ENCODE results near the gene NELL1. TPM values are rescaled to one million over a fixed set of nuclear protein-coding genes. Genes with fewer than 3 reads are reported as not detected.

The NELL1 gene
- total and polyA plus RNA-seq, 12 donors: 0.11 to 0.39 (median 0.24) TPM; not detected in 9

DNA sequence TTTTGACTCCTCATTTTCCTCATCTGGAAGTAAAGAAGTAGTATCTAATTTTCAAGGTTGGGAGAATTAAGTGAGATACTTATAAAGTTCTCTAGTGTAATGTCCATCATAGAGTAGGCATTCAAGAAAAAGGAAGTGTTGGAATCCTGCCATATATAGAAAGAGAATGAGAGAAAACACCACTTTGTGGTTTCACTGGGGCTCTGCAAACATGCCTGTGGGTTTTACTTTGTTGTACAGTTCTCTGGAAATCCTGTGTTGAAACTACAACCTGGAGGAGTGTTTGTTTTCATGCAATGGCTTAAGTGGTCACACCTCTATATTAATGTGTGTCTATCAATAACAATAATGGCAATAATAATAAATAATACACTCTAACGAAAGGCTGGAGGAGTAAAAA is 741.7 kb downstream of the NELL1 start:
- Histone ChIP-seq H3K36me3 (replicated peaks in 1 of 2) (no peaks in the 10 kb centered on the region), H3K4me1 (replicated peaks in 1 of 2) (no peaks in the 10 kb centered on the region), H3K4me3 (no peak overlapping the region), H3K27ac (no peak overlapping the region), H3K27me3 (no peaks in the 10 kb centered on the region), H3K9me3 (replicated peaks in 1 of 3) (no peaks in the 10 kb centered on the region)
- intact Hi-C loops (cut with DNase I): no loop called here
- WGBS, 4 donors: 0 to 54% (median 0%) methylated on average over 1 of the region's 1 CpG
- no peak for TF ChIP-seq POLR2A (IDR thresholded peaks at IDR 0.05)
- TF ChIP-seq, protein P1, sequence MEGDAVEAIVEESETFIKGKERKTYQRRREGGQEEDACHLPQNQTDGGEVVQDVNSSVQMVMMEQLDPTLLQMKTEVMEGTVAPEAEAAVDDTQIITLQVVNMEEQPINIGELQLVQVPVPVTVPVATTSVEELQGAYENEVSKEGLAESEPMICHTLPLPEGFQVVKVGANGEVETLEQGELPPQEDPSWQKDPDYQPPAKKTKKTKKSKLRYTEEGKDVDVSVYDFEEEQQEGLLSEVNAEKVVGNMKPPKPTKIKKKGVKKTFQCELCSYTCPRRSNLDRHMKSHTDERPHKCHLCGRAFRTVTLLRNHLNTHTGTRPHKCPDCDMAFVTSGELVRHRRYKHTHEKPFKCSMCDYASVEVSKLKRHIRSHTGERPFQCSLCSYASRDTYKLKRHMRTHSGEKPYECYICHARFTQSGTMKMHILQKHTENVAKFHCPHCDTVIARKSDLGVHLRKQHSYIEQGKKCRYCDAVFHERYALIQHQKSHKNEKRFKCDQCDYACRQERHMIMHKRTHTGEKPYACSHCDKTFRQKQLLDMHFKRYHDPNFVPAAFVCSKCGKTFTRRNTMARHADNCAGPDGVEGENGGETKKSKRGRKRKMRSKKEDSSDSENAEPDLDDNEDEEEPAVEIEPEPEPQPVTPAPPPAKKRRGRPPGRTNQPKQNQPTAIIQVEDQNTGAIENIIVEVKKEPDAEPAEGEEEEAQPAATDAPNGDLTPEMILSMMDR (IDR thresholded peaks at IDR 0.05): no peak
- DNase-seq: no peak

DNA sequence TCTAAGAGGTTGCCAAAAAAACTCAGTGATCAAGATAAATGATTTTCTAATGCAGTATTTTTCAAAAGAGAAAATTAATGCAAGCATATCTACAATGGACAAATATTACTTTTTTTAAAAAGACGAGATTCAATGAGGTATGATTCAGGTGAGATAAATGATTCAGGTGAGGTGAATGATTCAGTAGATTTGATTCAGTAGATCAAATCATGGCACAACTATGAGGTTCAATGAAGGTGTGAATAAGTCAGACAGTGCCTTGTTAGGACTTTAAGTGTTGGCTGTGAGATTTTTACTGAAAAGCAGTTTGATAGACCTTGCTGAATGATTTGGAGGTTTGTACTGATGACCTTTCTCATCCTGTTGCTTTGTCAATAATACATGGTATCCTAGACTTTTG is 742.2 kb downstream of the NELL1 start:
- WGBS, 4 donors: 44 to 71% (median 58%) methylated on average over 1 of the region's 1 CpG
- Histone ChIP-seq H3K36me3 (replicated peaks in 1 of 2) (no peaks in the 10 kb centered on the region), H3K27ac (no peak overlapping the region), H3K4me3 (no peak overlapping the region), H3K4me1 (replicated peaks in 1 of 2) (no peaks in the 10 kb centered on the region), H3K27me3 (no peaks in the 10 kb centered on the region), H3K9me3 (replicated peaks in 1 of 3) (no peaks in the 10 kb centered on the region)
- no peak for TF ChIP-seq POLR2A (IDR thresholded peaks at IDR 0.05)
- TF ChIP-seq, protein P1 (IDR thresholded peaks at IDR 0.05): no peak
- intact Hi-C loops (cut with DNase I): no loop called here
- DNase-seq: no peak

DNA sequence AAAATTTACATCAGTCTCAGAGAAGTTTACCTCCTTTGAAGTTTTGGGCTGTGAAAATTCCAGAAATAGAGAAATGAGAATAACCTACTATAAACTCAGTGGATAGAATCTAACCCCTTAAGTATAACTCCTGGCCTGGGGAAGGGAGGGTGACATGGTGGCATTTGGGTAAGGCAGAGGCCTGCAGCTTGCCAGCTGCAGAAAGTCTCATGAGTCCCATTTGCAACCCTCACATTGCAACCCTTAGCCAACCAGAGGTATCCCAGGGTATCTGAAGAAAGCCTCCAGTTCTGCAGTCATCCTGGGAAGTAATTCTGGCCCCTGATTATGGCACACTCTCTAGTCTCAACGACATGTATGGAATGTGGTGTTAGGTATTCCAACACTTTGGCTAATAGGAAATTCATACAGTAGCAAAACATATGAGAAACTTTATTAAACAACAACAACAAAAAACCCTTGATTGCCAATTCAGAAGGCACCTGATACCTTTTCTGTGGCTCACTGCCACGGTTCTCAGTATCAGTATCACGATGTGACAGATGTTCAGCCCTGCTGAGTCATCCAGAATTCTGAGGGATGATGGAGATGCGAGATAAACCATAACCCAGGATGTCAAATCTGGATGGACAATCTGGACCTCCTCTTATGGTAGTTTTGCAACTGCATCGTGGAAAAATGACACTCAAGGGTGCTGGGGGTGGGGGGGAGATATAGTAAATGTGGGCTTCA is 743.4 kb downstream of the NELL1 start:
- no peak for DNase-seq
- Histone ChIP-seq H3K9me3 (replicated peaks in 1 of 3) (no peaks in the 10 kb centered on the region), H3K4me3 (no peak overlapping the region), H3K27ac (no peak overlapping the region), H3K4me1 (replicated peaks in 1 of 2) (no peaks in the 10 kb centered on the region), H3K36me3 (replicated peaks in 1 of 2) (no peaks in the 10 kb centered on the region), H3K27me3 (no peaks in the 10 kb centered on the region)
- WGBS, 4 donors: 44 to 64% (median 52%) methylated on average over 5 of the region's 5 CpGs
- intact Hi-C loops (cut with DNase I): no loop called here
- TF ChIP-seq POLR2A (IDR thresholded peaks at IDR 0.05): no peak
- TF ChIP-seq, protein P1 (IDR thresholded peaks at IDR 0.05): no peak

DNA sequence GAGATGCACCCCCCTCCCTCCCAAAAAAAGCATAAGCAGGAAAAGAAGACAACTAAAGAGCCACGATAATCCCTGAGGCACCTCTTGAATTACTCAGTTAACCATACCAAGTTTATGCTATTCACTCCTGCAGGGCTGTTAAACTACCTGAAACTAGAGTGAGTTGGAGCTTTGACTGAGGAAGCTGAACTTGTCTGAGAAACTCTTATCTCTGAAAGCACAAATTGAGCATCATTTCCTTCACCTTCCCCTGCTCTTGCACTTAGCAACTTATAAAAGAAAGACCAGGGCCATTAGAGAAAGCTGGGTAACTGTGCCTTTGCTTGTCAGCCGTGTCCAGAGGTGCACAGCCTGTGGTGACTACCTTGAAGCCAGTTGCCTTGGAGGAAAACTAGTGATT is 745.6 kb downstream of the NELL1 start:
- Histone ChIP-seq H3K9me3 (replicated peaks in 1 of 3) (no peaks in the 10 kb centered on the region), H3K27ac (no peak overlapping the region), H3K36me3 (replicated peaks in 1 of 2) (no peaks in the 10 kb centered on the region), H3K4me1 (replicated peaks in 1 of 2) (no peaks in the 10 kb centered on the region), H3K4me3 (no peak overlapping the region), H3K27me3 (no peaks in the 10 kb centered on the region)
- 47 to 63% (median 51%) methylated on average over 2 of the region's 2 CpGs for WGBS, 4 donors
- no peak for DNase-seq
- TF ChIP-seq, protein P1 (IDR thresholded peaks at IDR 0.05): no peak
- TF ChIP-seq POLR2A (IDR thresholded peaks at IDR 0.05): no peak
- intact Hi-C loops (cut with DNase I): no loop called here

Data from adrenal gland (tissue), 12 donors.